NCI-H1092 (cell line): ENCODE results near the gene TSPAN12.

Experiments
- DNase-seq: peaks from one replicate; lab custom pipeline; 2025; lab: John Stamatoyannopoulos, UW

TSPAN12 gene

DNA sequence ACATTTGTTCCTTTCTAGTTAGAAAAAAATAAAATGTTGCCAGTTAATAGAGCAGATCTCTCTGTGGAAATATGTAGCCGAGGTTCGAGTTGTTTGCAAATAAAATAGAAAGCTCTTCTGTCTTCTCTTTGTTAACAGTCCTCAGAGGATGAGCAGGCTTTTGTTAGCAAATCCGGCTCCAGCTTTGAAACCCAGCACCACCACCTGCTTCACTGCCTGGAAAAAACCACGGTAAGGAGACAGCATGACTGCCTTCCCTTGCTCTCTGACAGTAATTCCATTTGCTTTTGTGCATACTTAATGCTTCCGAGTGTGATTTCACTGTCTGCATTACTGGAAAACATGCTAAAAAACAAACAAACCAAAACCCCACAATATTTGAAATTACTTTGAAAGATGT lies 115.6 kb downstream of the TSPAN12 start:
- DNase-seq: peak; percentile 93

DNA sequence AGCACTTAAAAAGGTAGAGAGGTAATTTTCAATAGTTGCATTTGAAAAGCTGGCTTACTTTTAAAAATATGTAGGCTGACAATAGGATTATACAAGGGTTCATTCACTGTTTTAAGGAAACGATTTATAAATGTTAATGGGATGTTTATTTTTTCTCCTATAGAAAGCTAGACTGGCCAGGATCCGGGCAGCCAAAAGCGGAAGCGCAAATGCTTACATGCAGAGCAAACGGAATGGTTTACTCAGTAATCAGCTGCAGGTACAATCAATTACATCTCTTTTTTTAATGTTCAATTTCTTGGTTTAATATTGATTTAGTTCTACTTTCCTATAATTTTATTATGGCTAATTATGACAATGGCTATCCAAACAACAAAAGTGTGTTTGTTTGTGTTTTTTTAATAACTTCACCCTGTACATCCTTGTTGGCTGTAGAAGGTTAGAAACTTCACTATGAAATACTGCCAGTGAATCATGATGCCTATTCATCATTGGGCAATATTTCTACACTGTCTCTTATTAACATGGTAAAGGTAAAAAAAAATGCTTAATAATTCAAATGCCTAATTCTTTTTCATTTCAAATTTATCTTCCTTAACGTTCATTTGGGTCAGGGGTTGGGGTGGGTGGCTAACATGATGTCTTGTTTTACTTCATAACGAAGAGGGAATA lies 116.4 kb downstream of the TSPAN12 start:
- peak; percentile 63 for DNase-seq

DNA sequence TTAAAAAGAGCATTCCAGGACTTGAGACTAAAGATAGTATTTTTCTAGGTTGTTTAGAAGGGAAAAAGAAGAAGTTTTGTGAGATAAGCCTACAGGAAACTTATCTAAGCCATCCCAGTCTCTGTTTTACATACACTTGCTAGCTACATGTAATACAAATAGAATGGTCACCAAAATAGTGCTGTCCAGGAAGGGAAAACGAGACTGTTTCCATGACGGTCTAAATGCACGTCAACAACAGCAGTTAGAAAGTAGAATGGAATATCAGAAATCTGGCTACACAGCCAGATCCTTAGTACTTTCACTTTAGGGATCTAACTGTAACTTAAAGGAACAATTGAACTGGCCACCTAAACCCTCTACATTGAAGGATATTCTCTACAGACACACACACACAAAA lies 117.6 kb downstream of the TSPAN12 start:
- DNase-seq: no peak

- no peak for DNase-seq
These were observed 119.1 kb downstream of the TSPAN12 start for GRCh38 chr7:120738816-120739215.
